Stimulated activated CD8-positive, alpha-beta memory T cell treated with anti-CD3 and anti-CD28 coated beads, Interleukin-12 subunit alpha, Interleukin-12 subunit beta, amount 100 ng/mL, for 1 hour (primary cell): ENCODE results near the gene UFD1.

Experiments used
- DNase-seq: peaks from one replicate; pipeline ENCODE4 v3.0.0-alpha.2; 2020; ENCODE audit warnings: low read depth

The UFD1 gene

GRCh38 chr22:19496324-19496630, 17.3 kb upstream of the UFD1 start:
- no peak for DNase-seq

- no peak for DNase-seq
Measured at GRCh38 chr22:19495562-19496323, 16.8 kb upstream of the UFD1 start.

DNA sequence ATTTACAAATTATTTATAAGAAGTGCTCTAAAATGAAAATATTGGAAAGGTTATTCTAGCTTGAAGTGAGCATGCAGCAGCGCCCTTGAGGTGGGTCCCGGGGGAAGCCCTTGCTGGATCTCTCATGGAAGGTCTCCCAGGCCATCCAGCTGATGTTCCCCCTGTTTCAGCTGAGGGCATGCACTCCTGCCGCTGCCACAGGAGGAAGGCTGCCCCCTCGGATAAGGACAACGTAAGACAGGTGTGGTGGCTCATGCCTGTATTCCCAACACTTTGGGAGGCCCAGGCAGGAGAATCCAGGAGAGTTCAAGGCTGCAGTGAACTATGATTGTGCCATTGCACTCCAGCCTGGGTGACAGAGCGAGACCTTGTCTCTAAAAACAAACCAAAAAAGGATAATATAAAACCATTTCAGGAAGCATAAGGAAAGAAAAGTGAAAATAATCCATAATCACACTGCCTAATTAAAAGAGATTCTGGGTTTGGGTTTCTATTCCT, 15.7 kb upstream of the UFD1 start:
- no peak for DNase-seq

- no peak for DNase-seq
Measured at GRCh38 chr22:19494001-19494560, 15.1 kb upstream of the UFD1 start.

- no peak for DNase-seq
Measured at GRCh38 chr22:19492504-19493174, 13.6 kb upstream of the UFD1 start.

GRCh38 chr22:19490628-19491230, 11.7 kb upstream of the UFD1 start:
- DNase-seq = no peak

DNA sequence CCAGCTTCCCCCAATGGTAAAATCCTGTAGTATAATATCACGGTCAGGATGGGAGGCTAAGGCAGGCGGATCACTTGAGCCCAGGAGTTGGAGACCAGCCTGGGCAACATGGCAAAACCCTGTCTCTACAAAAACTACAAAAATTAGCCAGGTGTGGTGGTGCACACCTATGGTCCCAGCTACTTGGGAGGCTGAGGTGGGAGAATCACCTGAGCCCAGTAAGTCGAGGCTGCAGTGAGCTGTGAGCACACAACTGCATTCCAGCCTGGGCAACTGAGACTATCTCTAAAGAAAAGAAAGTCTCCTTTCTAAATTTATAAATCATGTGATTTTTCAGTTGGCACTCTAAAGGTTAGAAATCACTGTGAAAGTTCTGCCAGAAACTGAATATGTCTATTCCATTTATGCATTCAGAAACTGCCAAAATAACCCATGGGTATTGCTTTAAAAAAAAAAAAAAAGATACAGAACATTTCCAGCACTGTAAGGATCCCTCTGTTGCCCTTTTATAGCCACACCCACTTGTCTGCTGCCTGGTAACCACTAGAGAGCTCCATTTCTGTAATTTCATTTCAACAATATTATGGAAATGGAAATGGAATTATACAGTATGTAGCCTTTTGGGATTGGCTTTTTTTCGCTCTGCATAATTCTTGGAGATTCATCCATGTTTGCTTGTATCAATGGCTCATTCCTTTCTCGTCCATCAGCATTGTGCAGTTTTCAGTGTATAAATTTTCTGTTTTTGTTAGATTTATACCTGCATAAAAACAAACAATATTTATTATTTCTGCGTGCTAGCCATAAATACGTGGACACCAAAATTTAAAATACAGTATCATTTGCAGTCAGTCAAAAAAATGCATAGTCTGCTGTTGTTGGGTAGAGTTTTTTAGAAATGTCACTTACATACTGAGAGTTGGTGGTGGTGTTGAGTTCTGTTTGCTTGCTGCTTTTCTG, 10.2 kb upstream of the UFD1 start:
- no peak for DNase-seq

- no peak for DNase-seq
Measured at GRCh38 chr22:19488285-19488684, 9.3 kb upstream of the UFD1 start.

DNA sequence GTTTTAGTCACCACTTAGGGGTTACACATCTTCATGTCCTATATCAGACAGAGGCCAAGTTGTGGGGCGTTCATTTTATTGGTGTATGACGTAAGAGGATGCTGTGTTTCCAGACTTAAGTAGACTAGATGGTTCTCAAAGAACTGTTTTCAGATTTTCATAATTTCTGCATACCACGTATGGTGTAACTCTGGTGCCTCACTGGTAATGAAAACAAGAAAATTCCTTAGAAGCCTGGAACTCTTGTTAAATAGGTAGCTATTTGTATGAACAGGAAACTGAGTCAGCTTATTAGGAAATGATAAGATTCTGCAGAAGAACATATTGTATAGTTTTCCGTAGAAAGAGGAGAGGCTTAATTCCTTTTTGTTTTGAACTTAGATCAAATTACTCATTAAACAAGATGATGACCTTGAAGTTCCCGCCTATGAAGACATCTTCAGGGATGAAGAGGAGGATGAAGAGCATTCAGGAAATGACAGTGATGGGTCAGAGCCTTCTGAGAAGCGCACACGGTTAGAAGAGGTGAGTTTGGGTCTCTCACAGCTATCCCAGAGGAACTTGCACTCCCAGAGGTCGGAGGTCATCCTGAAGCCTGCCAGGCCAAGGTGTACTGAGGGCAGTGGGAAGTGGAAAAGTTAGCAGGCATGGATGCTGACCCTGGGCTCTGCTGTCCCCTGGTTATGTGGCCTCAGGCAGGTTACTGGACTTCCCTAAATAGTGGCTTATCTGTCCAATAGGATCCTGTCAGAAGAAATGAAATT, 4.7 kb upstream of the UFD1 start:
- DNase-seq = no peak

DNA sequence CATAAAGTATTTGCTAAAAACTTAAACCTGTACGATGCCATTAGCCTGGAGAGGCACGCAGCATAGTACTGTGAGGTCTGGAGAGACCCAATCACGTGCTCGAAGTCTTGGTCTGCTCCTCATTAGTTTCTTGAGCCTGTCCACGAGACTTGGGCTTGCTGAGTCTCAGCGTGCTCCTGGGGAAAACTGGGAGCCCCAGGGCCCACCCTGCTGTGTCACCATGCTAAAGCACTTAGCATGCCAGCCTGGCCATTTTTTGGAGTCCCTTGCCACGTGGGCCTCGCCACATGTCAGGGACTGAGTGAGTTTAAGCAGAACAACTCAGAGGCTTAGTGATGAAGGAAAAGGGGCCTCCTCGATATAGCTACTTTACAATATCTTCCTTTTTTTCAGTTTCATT, 3.3 kb upstream of the UFD1 start:
- no peak for DNase-seq

DNA sequence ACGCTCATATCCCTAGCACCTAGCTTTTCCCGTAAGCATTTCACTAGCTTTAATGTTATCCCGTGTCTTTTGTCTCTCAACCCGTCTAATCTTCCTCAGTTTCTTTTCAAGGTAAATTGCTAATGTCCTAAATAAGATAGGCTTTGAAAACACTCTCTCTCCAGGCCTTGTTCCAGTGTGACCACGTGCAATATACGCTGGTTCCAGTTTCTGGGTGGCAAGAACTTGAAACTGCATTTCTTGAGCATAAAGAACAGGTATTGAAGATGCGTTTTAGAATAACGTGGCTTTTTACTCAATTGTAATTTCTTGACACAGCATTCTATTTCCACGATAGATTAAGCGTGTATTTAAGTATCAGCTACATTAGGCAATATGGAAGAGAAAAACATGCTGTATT, 1.8 kb upstream of the UFD1 start:
- DNase-seq = no peak

DNA sequence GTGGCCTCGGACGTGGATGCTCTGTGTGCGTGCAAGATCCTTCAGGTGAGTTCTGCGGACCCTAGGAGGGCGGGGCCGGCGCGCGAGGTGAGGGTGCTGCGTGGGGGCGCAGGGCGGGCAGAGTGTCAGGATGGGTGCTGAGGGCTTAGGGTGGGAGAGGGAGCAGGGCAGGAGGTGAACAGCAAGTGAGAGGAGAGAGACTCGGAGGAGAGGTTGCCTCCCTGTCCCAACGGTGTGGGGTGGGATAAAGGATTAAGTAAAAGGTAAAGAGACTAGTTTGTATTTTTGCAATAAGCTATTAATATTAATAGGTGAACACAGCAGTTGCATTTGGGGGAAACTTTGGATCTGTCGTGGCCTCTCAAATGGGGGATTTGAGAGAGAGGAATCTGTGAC, 1.2 kb upstream of the UFD1 start:
- DNase-seq = no peak

GRCh38 chr22:19479355-19480172, 571 bp upstream of the UFD1 start, which contains the start of gene CDC45:
Gene CDC45, plus strand, starts transcription at chr22:19479920. Its CDS starts 49 bp downstream, at chr22:19479969.
- DNase-seq = peak; percentile 88

DNA sequence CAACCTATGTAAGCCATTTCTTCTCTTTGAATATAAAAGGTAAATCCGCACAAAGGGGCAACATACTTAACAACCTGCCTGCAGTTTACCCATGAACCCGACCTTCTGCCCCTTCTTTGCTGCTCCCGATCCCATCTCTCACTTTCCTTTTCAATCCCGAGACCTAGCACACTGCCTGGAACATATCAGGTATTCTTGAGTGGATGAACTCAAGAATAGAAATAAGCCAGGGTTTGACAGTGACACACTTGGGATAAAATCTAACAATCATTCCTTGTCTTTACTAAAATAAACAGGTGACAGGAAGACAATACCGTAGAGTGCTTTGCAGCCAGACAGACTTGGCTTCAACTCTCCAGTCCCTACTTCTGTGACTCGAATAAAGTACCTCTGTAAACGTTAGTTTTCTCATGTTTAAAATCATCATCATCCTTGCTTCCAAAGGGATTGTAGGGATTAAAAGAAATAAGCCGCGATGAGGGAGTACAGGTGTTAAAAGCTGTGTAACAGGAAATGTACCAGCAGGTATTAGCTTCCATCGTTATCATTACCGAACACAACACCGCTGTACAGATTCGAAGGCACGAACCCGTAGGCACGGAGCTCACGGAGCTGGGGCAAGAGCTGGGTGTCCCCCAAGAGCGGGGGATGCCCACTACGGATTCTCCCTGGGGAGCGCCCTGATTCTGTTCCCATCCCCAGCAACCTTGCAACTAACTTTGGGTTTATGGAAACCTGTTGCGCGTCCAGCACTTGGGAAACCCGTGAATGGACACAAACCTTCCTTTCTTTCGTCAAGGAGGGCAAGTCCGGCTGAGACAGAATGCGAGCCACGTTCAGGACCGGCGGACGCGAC, 720 bp downstream of the UFD1 start:
- DNase-seq = no peak

DNA sequence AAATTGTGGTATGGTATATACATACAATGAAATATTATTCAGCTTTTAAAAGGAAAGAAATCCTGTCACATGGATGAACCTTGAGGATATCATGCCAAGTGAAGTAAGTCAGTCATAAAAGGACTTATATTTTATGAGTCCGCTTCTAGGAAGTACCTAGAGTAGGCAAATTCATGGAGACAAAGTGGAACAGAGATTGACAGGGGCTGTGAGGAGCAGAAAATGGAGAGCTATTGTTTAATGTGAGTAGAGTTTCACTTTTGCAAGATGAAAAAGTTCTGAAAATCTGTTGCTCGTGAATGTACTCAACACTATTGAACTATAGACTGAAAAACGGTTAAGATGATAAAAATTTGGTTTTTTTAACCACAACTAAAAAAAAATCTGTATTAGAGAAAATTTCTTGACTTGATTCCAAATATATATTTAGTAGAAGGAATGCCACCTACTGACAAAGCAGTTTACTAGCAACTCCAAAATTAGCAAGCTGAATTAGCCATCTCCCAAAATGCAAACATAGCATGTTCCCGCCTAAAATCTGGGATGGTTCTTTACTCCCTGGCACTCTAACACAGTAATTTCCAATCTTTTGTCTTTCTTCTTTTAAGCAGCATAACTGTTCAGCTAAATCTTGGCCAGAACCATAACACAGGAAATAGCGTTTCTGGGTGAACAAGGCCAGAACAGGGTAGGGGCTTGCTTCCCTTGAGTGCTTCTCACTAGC, 1.5 kb downstream of the UFD1 start:
- DNase-seq = no peak

GRCh38 chr22:19476023-19476422, 3.0 kb downstream of the UFD1 start:
- no peak for DNase-seq

GRCh38 chr22:19473578-19473977, 5.4 kb downstream of the UFD1 start:
- no peak for DNase-seq

DNA sequence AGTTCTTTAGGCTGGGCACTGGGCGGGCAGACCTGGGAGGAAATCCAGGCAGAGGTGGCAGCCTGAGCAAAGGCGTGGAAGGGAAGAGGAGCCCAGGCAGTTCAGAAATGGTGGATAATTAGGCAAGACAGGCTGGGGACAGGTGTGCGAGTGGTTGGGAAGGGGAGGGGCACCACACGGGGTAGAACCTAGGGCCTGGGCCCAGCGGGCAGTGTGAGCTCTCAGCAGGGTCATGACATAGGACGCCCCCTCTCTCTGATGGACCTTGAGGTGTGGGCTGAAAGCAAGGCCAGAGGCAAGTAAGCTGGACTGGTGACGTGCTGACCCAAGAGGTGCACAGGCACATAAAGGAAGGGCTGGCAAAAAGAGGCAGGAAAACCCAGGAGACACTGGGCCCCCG, 6.8 kb downstream of the UFD1 start:
- no peak for DNase-seq

- DNase-seq = no peak
Measured at GRCh38 chr22:19471572-19471971, 7.4 kb downstream of the UFD1 start.
